Body of pancreas (tissue), 4 donors: ENCODE data around the gene PRCP. TPM values are rescaled to one million over a fixed set of nuclear protein-coding genes. Genes with fewer than 3 reads are reported as not detected.
"Not testable (repeated sequence)": the region's sequence is repeated elsewhere in the genome, so short reads cannot be mapped to it uniquely, and the experiment has no call there.

Source experiments
- ATAC-seq: fragments of 150-250 bp; one replicate; pipeline ENCODE4 v1.9.1; 2016
- DNase-seq, 4 donors: peaks; one replicate each; pipeline ENCODE4 v3.0.0-alpha.2; 2019
- H3K27ac ChIP-seq, 4 donors: fragments of 200-600 bp; sonication (generic); 1 replicate in 3 of 4; 2 replicates in 1 of 4; pipeline versions ENCODE4 v1.5.1 to v1.6.1; 2016 to 2019; ENCODE audit warnings: mild to moderate bottlenecking in 1 of 4, mixed read lengths in 1 of 4, moderate library complexity in 1 of 4
- H3K27me3 ChIP-seq, 2 donors: fragments of 200-600 bp; sonication (generic); one replicate each; pipeline ENCODE4 v1.6.0; 2016; ENCODE audit warnings: mild to moderate bottlenecking in 1 of 2
- H3K36me3 ChIP-seq, 2 donors: fragments of 200-600 bp; sonication (generic); replicated peaks in 1 of 2; 2 replicates each; pipeline ENCODE4 v1.5.1; 2016; ENCODE audit warnings: low read depth in 2 of 2; ENCODE audit not compliant: insufficient read depth in 1 of 2
- H3K4me1 ChIP-seq: fragments of 200-600 bp; sonication (generic); one replicate; pipeline ENCODE4 v1.6.0; 2016
- H3K4me3 ChIP-seq, 2 donors: fragments of 200-600 bp; sonication (generic); 1 replicate in 1 of 2; 2 replicates in 1 of 2; pipeline ENCODE4 v1.5.1; 2016 to 2019
- H3K9me3 ChIP-seq, 3 donors: fragments of 200-600 bp; sonication (generic); 1 replicate in 2 of 3; 2 replicates in 1 of 3; pipeline ENCODE4 v1.5.1; 2016
- CTCF ChIP-seq, 7 experiments: fragments of 450-650 bp in 4 of 7; fragments of 200-600 bp in 3 of 7; sonication (generic) in 3 of 7; IDR thresholded peaks; one replicate each; pipeline ENCODE4 v1.5.1; 2016 to 2019; ENCODE audit warnings: antibody characterized with exemption in 7 of 7
- POLR2A ChIP-seq, 3 donors: fragments of 450-650 bp; IDR thresholded peaks; one replicate each; pipeline ENCODE4 v1.6.1; 2016; ENCODE audit warnings: antibody characterized with exemption in 3 of 3, mild to moderate bottlenecking in 2 of 3
- WGBS, 2 donors: methylation state at CpG; one replicate each; pipeline ENCODE4 v1.1.5; 2017; 5-methylcytosine and 5-hydroxymethylcytosine counted together
- intact Hi-C: fragments of 100-400 bp; cut with DNase I; formaldehyde crosslinking; loops from one replicate; pipeline ENCODE4 v1.15.1; 2023
- total RNA-seq, 2 donors: library from RNA; depleted of rRNA; stranded (reverse); fragments of >200 nt; gene quantifications; one replicate each; pipeline ENCODE4 v1.1.0, GENCODE V29; 2016

The PRCP gene
- total RNA-seq, 2 donors from 2014 or later, result 16.8 to 38.9 TPM

- H3K27me3 ChIP-seq, H3K36me3 ChIP-seq, H3K9me3 ChIP-seq, H3K4me1 ChIP-seq, intact Hi-C loops, H3K4me3 ChIP-seq, ATAC-seq, H3K27ac ChIP-seq, DNase-seq: not testable (repeated sequence)
- 52 to 60% methylated on average over 3 of the region's 3 CpGs for WGBS, 2 donors
These were observed 20.0 kb upstream of the PRCP start for GRCh38 chr11:82920227-82920626.

GRCh38 chr11:82919786-82920185 is 19.6 kb upstream of the PRCP start:
- H3K27ac ChIP-seq, H3K4me3 ChIP-seq, H3K9me3 ChIP-seq, H3K27me3 ChIP-seq, DNase-seq, intact Hi-C loops, ATAC-seq, H3K4me1 ChIP-seq, H3K36me3 ChIP-seq: not testable (repeated sequence)
- 96 to 99% methylated on average over 10 of the region's 10 CpGs for WGBS, 2 donors

GRCh38 chr11:82909015-82909640 is 8.9 kb upstream of the PRCP start:
- TF ChIP-seq CTCF (IDR thresholded peaks at IDR 0.05) (no peak), POLR2A (IDR thresholded peaks at IDR 0.05) (no peak)
- H3K4me1 ChIP-seq, result no peaks in the 10 kb centered on the region
- H3K27ac ChIP-seq, result no peak overlapping the region
- intact Hi-C loops, result no loop called here
- no peaks in the 10 kb centered on the region for H3K36me3 ChIP-seq
- WGBS, 2 donors, result 58 to 66% methylated on average over 7 of the region's 7 CpGs
- ATAC-seq, result no peak
- no peaks in the 10 kb centered on the region for H3K27me3 ChIP-seq
- no peak overlapping the region for H3K4me3 ChIP-seq
- no peak for DNase-seq
- no peaks in the 10 kb centered on the region for H3K9me3 ChIP-seq

- no peak for DNase-seq
- H3K4me3 ChIP-seq, result no peak overlapping the region
- H3K27me3 ChIP-seq, result no peaks in the 10 kb centered on the region
- intact Hi-C loops, result no loop called here
- H3K27ac ChIP-seq, result no peak overlapping the region
- no peaks in the 10 kb centered on the region for H3K9me3 ChIP-seq
- TF ChIP-seq POLR2A (IDR thresholded peaks at IDR 0.05) (no peak), CTCF (IDR thresholded peaks at IDR 0.05) (no peak)
- no peaks in the 10 kb centered on the region for H3K36me3 ChIP-seq
- no peaks in the 10 kb centered on the region for H3K4me1 ChIP-seq
- ATAC-seq, result no peak
These were observed 8.1 kb upstream of the PRCP start for GRCh38 chr11:82908311-82908710.

- Histone ChIP-seq H3K27ac (no peak overlapping the region), H3K27me3 (no peaks in the 10 kb centered on the region), H3K36me3 (no peaks in the 10 kb centered on the region), H3K4me3 (no peak overlapping the region), H3K4me1 (no peaks in the 10 kb centered on the region), H3K9me3 (no peaks in the 10 kb centered on the region)
- 76 to 96% methylated on average over 5 of the region's 5 CpGs for WGBS, 2 donors
- TF ChIP-seq CTCF (IDR thresholded peaks at IDR 0.05) (no peak), POLR2A (IDR thresholded peaks at IDR 0.05) (no peak)
- ATAC-seq (no peak), DNase-seq (no peak)
- intact Hi-C loops, result no loop called here
These were observed 7.1 kb upstream of the PRCP start for GRCh38 chr11:82907371-82907770.

- Histone ChIP-seq H3K4me3 (no peak overlapping the region), H3K27ac (no peak overlapping the region), H3K36me3 (no peaks in the 10 kb centered on the region), H3K4me1 (peaks cover 2% of the 10 kb centered on the region), H3K9me3 (no peaks in the 10 kb centered on the region), H3K27me3 (no peaks in the 10 kb centered on the region)
- ATAC-seq (no peak), DNase-seq (no peak)
- intact Hi-C loops, result no loop called here
- no peak for TF ChIP-seq POLR2A (IDR thresholded peaks at IDR 0.05)
- no peak for TF ChIP-seq CTCF (IDR thresholded peaks at IDR 0.05)
- 40 to 52% methylated on average over 2 of the region's 2 CpGs for WGBS, 2 donors
These were observed 6.7 kb upstream of the PRCP start for GRCh38 chr11:82906931-82907330.
